PC-3 (cell line): ENCODE results near the gene IFIT2.

Source experiments
- EZH2phosphoT487 ChIP-seq: fragments of 300-600 bp; sonication (generic); IDR thresholded peaks from 2 replicates; pipeline ENCODE4 v1.6.1; 2018; ENCODE audit warnings: mild to moderate bottlenecking, antibody characterized with exemption, low read length, borderline replicate concordance
- TF ChIP-seq, protein P1 (sequence below): fragments of 300-600 bp; sonication (generic); conservative IDR thresholded peaks from 2 replicates; pipeline ENCODE4 v1.5.1; 2017; ENCODE audit warnings: antibody characterized with exemption, low read depth, mild to moderate bottlenecking, low read length

GRCh38 chr10:89301232-89301631 is 614 bp upstream of the IFIT2 start:
- TF ChIP-seq EZH2phosphoT487 = no peak
- TF ChIP-seq, protein P1, sequence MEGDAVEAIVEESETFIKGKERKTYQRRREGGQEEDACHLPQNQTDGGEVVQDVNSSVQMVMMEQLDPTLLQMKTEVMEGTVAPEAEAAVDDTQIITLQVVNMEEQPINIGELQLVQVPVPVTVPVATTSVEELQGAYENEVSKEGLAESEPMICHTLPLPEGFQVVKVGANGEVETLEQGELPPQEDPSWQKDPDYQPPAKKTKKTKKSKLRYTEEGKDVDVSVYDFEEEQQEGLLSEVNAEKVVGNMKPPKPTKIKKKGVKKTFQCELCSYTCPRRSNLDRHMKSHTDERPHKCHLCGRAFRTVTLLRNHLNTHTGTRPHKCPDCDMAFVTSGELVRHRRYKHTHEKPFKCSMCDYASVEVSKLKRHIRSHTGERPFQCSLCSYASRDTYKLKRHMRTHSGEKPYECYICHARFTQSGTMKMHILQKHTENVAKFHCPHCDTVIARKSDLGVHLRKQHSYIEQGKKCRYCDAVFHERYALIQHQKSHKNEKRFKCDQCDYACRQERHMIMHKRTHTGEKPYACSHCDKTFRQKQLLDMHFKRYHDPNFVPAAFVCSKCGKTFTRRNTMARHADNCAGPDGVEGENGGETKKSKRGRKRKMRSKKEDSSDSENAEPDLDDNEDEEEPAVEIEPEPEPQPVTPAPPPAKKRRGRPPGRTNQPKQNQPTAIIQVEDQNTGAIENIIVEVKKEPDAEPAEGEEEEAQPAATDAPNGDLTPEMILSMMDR = no peak
